CD4-positive, CD25-positive, alpha-beta regulatory T cell (primary cell): ENCODE results near the gene DNAAF5. TPM values are rescaled to one million over a fixed set of nuclear protein-coding genes. Genes with fewer than 3 reads are reported as not detected.

Experiments
- ATAC-seq, 2 donors: fragments of 150-1000 bp; cut with Tn5 transposase; one replicate each; pipeline ENCODE4 v1.10.0; 2021; ENCODE audit warnings: low read depth in 2 of 2, moderate number of reproducible peaks in 2 of 2, moderate library complexity in 1 of 2
- DNase-seq, 3 donors: peaks; one replicate each; pipeline versions ENCODE4 v3.0.0 to v3.0.0-alpha.2; 2012 to 2022; ENCODE audit warnings: mixed read lengths in 1 of 3
- H3K27ac ChIP-seq: one replicate; pipeline ENCODE4 v1.7.0; 2013; ENCODE audit warnings: mild to moderate bottlenecking, low read length; ENCODE audit not compliant: insufficient read depth, poor library complexity, severe bottlenecking
- H3K27me3 ChIP-seq: one replicate; pipeline ENCODE4 v1.7.0; 2013; ENCODE audit warnings: low read length; ENCODE audit not compliant: control insufficient read depth, insufficient read depth
- H3K36me3 ChIP-seq: one replicate; pipeline ENCODE4 v1.7.0; 2013; ENCODE audit warnings: mild to moderate bottlenecking, low read length, moderate library complexity; ENCODE audit not compliant: control insufficient read depth, insufficient read depth
- H3K4me1 ChIP-seq: 2 replicates; pipeline ENCODE4 v1.7.0; 2013; ENCODE audit warnings: mild to moderate bottlenecking, low read length; ENCODE audit not compliant: insufficient read depth, control insufficient read depth, poor library complexity, severe bottlenecking
- H3K4me3 ChIP-seq: one replicate; pipeline ENCODE4 v1.7.0; 2013; ENCODE audit warnings: low read depth, mild to moderate bottlenecking, low read length, moderate library complexity
- H3K9me3 ChIP-seq, 2 experiments: 1 replicate in 1 of 2; 2 replicates in 1 of 2; pipeline ENCODE4 v1.7.0; 2013; ENCODE audit warnings: low read length in 2 of 2, mild to moderate bottlenecking in 1 of 2, moderate library complexity in 1 of 2; ENCODE audit not compliant: control insufficient read depth in 2 of 2
- H3K27ac Mint-ChIP-seq, 3 donors: one replicate each; pipeline ENCODE4 v1.8.0; 2020 to 2022; ENCODE audit warnings: mild to moderate bottlenecking in 3 of 3, mixed read lengths in 3 of 3, moderate library complexity in 2 of 3
- H3K27me3 Mint-ChIP-seq: one replicate; pipeline ENCODE4 v1.8.0; 2022; ENCODE audit warnings: mild to moderate bottlenecking, mixed read lengths
- H3K36me3 Mint-ChIP-seq: one replicate; pipeline ENCODE4 v1.8.0; 2020; ENCODE audit warnings: mixed read lengths
- H3K4me1 Mint-ChIP-seq, 4 donors: one replicate each; pipeline ENCODE4 v1.8.0; 2020 to 2022; ENCODE audit warnings: mixed read lengths in 4 of 4, mild to moderate bottlenecking in 1 of 4
- H3K4me3 Mint-ChIP-seq, 4 donors: one replicate each; pipeline ENCODE4 v1.8.0; 2020 to 2022; ENCODE audit warnings: mild to moderate bottlenecking in 4 of 4, mixed read lengths in 4 of 4, moderate library complexity in 3 of 4
- H3K9me3 Mint-ChIP-seq, 7 donors: one replicate each; pipeline ENCODE4 v1.8.0; 2020 to 2022; ENCODE audit warnings: mixed read lengths in 7 of 7, mild to moderate bottlenecking in 3 of 7, moderate library complexity in 2 of 7
- polyA plus RNA-seq, 4 donors: library from polyadenylated mRNA; unstranded; fragments of 300-500 nt; fragmentation: Illumina TruSeq; gene quantifications; one replicate each; pipeline ENCODE4 v1.2.3, GENCODE V29; 2021
- total RNA-seq: library from RNA; stranded (reverse); gene quantifications from one replicate; pipeline ENCODE4 v1.2.3, GENCODE V29; 2022

The DNAAF5 gene
- total and polyA plus RNA-seq, 5 donors from 2014 or later, result 0.84 to 11.9 (median 2.3) TPM

DNA sequence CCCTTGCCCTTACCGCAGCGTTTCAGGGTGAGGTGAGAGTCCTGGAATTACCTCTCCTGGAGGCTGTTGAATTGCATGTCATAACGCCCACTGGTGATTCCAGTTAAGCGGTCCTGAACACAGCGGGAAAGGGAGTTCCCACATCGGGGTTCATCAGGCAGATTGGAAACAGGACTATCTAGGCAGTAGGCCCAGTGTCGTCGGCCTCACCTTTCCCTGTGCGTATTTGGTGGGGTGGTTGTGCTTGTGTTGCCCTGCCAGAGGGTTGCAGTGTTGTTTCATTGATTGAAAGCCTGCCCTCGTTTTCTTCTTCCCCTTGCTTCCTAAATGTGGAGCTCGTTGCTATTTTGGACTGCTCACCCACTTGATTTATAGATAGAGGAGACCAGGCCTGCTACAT is 95.2 kb downstream of the DNAAF5 start:
- H3K36me3 Mint-ChIP-seq, result peaks cover 29% of the 10 kb centered on the region

DNA sequence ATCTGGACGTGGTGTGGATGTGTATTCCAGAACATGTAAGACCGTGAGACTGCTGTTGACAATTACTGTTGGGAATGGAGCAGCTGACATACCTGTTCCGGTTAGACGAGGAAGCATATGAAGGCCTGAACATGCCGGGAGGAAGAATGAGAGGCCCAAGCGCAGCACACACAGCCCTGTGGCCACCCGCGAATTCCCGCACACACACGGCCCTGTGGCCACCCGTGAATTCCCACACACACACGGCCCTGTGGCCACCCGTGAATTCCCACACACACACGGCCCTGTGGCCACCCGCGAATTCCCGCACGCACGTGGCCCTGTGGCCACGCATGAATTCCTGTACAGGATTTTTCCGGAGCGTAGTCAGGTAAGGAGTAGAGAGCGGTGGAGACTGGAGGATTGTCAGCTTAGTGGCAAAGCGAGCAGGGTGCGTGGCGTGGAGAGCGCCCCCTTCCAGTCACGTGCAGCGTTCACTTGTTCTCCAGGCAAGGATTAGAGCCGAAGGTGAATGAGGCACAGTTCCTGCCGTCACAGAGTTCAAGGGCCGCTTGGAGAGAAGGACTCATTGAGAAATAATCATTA is 96.3 kb downstream of the DNAAF5 start:
- Mint-ChIP-seq H3K27me3 (peaks cover 5% of the 10 kb centered on the region), H3K4me1 (peaks cover 30 to 74% (median 50%) of the 10 kb centered on the region in 4 donors), H3K36me3 (peaks cover 29% of the 10 kb centered on the region), H3K9me3 (peaks cover 0 to 1% (median 0%) of the 10 kb centered on the region in 7 donors), H3K4me3 (peak overlapping the region in 1 of 4 donors; percentile 48), H3K27ac (no peak overlapping the region)
- H3K27ac ChIP-seq, result no peak overlapping the region
- no peaks in the 10 kb centered on the region for H3K27me3 ChIP-seq
- H3K4me1 ChIP-seq, result peaks cover 4% of the 10 kb centered on the region
- H3K4me3 ChIP-seq, result no peak overlapping the region
- H3K36me3 ChIP-seq, result peaks cover 19% of the 10 kb centered on the region
- no peaks in the 10 kb centered on the region for H3K9me3 ChIP-seq
- ATAC-seq (no peak), DNase-seq (no peak)

More for the DNA sequence above, 95.2 kb downstream of the DNAAF5 start:
- H3K4me3 Mint-ChIP-seq, result peak overlapping the region in 1 of 4 donors; percentile 28
- Histone ChIP-seq H3K27me3 (no peaks in the 10 kb centered on the region), H3K4me3 (no peak overlapping the region), H3K36me3 (peaks cover 19% of the 10 kb centered on the region), H3K9me3 (no peaks in the 10 kb centered on the region), H3K27ac (no peak overlapping the region), H3K4me1 (peaks cover 12% of the 10 kb centered on the region)
- peaks cover 37 to 79% (median 54%) of the 10 kb centered on the region in 4 donors for H3K4me1 Mint-ChIP-seq
- no peak for DNase-seq
- H3K27me3 Mint-ChIP-seq, result peaks cover 9% of the 10 kb centered on the region
- H3K9me3 Mint-ChIP-seq, result no peaks in the 10 kb centered on the region
- no peak for ATAC-seq
- H3K27ac Mint-ChIP-seq, result no peak overlapping the region

DNA sequence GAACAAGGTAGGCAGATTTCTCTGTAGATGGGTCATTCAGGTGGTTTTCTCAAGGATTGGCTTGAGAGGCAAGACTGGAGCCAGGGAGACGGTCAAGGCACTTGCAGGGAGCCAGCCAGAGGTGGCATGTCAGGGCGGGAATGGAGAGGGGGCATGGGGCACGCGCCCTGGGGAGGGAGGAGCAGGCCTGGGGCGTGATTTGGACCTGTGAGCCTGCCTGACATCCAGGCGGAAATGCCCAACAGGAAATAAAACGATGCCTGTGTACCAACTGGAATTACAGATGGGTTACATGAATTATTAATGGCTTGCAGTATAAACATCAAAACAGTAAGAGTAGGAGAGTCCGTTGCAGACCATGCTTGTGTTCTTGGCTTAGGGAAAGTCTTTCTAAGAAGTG is 97.2 kb downstream of the DNAAF5 start:
- H3K27ac Mint-ChIP-seq, result peak overlapping the region in 2 of 3 donors; percentile 55 to 58
- peaks cover 22 to 70% (median 45%) of the 10 kb centered on the region in 4 donors for H3K4me1 Mint-ChIP-seq
- H3K9me3 Mint-ChIP-seq, result peaks cover 0 to 1% (median 0%) of the 10 kb centered on the region in 7 donors
- no peaks in the 10 kb centered on the region for H3K27me3 Mint-ChIP-seq
- ATAC-seq, result no peak
- Histone ChIP-seq H3K36me3 (peaks cover 19% of the 10 kb centered on the region), H3K9me3 (no peaks in the 10 kb centered on the region), H3K27me3 (no peaks in the 10 kb centered on the region), H3K27ac (no peak overlapping the region), H3K4me3 (no peak overlapping the region), H3K4me1 (no peaks in the 10 kb centered on the region)
- no peak for DNase-seq
- H3K4me3 Mint-ChIP-seq, result no peak overlapping the region
- H3K36me3 Mint-ChIP-seq, result peaks cover 29% of the 10 kb centered on the region

DNA sequence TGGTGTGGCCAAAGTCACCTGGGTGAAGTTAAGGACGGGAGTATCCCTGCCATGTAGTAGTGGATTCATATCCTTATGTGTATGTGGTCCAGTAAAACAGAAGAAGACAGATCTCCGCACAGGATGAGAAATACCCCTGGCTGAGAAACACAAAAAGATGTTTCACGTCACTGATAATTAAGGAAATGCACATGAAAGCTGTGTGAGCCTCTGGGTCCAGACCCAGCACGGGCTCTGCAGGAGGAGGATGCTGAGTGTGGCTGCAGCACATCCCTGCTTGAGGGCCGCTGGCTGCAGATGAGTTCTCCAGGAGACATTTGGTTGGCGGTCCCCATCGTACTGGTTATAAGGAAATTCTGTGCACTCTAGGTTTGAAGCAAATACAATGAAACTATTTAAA is 97.6 kb downstream of the DNAAF5 start:
- Histone ChIP-seq H3K27me3 (no peaks in the 10 kb centered on the region), H3K36me3 (peaks cover 19% of the 10 kb centered on the region), H3K27ac (no peak overlapping the region), H3K4me1 (no peaks in the 10 kb centered on the region), H3K4me3 (no peak overlapping the region), H3K9me3 (no peaks in the 10 kb centered on the region)
- Mint-ChIP-seq H3K36me3 (peaks cover 29% of the 10 kb centered on the region), H3K27ac (peak overlapping the region in 2 of 3 donors; percentile 45 to 55), H3K4me3 (no peak overlapping the region), H3K4me1 (peaks cover 21 to 70% (median 46%) of the 10 kb centered on the region in 4 donors), H3K9me3 (peaks cover 0 to 1% (median 0%) of the 10 kb centered on the region in 7 donors), H3K27me3 (no peaks in the 10 kb centered on the region)
- no peak for DNase-seq
- ATAC-seq, result no peak

DNA sequence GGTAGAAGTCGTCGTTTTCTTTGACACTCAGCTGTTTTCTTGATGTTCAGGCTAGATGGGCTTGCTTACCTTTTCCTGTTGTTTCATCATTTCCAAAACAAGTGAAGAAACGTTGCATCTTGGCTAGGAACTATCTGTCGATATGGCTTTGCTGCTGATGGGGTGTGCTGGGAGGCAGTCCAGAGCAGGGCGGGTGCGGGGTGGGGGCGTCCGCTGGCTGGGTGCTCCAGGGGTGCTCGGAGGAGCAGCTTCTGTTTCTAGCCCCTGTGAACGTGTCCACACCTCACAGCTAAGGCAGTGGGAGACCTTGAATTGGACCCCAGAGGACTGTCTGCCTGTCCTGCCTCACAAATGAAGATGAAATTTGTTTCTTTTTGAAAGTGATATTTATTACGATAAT is 98.2 kb downstream of the DNAAF5 start:
- Histone ChIP-seq H3K4me1 (no peaks in the 10 kb centered on the region), H3K9me3 (no peaks in the 10 kb centered on the region), H3K27ac (no peak overlapping the region), H3K4me3 (no peak overlapping the region), H3K36me3 (peaks cover 19% of the 10 kb centered on the region), H3K27me3 (no peaks in the 10 kb centered on the region)
- Mint-ChIP-seq H3K27me3 (no peaks in the 10 kb centered on the region), H3K4me3 (no peak overlapping the region), H3K36me3 (peaks cover 29% of the 10 kb centered on the region), H3K27ac (no peak overlapping the region), H3K9me3 (peaks cover 0 to 1% (median 0%) of the 10 kb centered on the region in 7 donors), H3K4me1 (peaks cover 18 to 70% (median 44%) of the 10 kb centered on the region in 4 donors)
- no peak for DNase-seq
- ATAC-seq, result no peak

DNA sequence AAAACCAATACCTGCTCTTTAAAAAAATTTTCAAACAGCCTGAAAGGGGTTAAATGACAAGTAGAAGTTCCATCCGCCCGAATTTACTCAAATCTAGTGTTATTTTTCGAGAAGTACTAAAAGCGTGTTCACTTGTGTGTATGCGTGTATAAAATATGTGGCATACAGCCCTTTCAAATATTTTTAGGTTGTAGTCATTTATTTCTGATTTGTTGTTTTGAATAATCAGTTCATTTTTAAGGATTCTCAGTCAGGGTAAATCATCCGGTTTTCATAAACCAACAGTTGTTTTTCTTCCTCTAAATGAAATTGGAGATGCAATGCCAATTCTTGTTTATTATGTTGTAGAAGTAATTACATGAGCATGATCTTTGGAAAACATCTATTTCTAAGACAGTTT is 98.9 kb downstream of the DNAAF5 start:
- peaks cover 15 to 70% (median 43%) of the 10 kb centered on the region in 4 donors for H3K4me1 Mint-ChIP-seq
- peaks cover 19% of the 10 kb centered on the region for H3K36me3 ChIP-seq
- no peaks in the 10 kb centered on the region for H3K4me1 ChIP-seq
- H3K27ac Mint-ChIP-seq, result peak overlapping the region in 1 of 3 donors; percentile 61
- H3K4me3 Mint-ChIP-seq, result no peak overlapping the region
- no peaks in the 10 kb centered on the region for H3K27me3 ChIP-seq
- DNase-seq (no peak), ATAC-seq (no peak)
- H3K9me3 ChIP-seq, result no peaks in the 10 kb centered on the region
- peaks cover 25% of the 10 kb centered on the region for H3K36me3 Mint-ChIP-seq
- H3K9me3 Mint-ChIP-seq, result peaks cover 0 to 1% (median 0%) of the 10 kb centered on the region in 7 donors
- H3K27me3 Mint-ChIP-seq, result no peaks in the 10 kb centered on the region
- H3K4me3 ChIP-seq, result no peak overlapping the region
- H3K27ac ChIP-seq, result no peak overlapping the region

DNA sequence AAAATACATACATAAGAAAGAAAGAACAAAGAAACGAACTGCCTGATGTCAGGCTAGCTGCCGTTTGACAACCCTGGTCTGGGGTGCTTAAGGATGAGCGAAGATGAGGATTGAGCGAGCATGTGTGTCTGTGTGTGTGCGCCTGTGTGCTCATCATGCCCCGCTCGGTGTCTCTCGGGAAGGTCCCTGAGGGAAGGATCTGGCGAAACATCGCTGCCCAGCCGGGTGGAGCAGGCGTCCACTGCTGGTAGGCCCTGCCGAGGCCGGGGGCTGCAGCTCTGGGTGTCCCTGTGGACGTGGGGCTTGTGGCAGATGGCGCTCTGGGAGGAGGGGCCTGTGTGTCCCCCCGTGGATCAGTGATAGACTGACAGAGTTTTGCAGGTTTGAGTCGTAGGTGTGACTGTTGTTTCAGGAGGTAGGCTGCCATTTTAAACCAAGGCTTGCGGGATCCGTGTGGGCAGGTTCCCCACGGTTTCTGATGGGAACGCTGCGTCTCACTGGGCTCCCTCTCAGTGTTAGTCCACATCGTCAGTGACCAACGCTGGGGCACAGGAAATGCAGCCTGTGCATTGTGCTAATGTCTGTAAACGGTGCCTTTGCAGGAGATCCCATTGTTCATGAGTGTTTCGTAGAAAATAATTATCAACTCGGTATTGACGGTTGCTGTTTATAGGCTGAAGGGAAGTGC is 99.9 kb downstream of the DNAAF5 start:
- H3K4me3 Mint-ChIP-seq, result no peak overlapping the region
- H3K27ac Mint-ChIP-seq, result no peak overlapping the region
- no peak for DNase-seq

More for the DNA sequence above, 99.9 kb downstream of the DNAAF5 start:
- H3K4me1 Mint-ChIP-seq, result peaks cover 10 to 71% (median 46%) of the 10 kb centered on the region in 4 donors
- peaks cover 19% of the 10 kb centered on the region for H3K36me3 Mint-ChIP-seq
- H3K27me3 Mint-ChIP-seq, result no peaks in the 10 kb centered on the region
- Histone ChIP-seq H3K4me3 (no peak overlapping the region), H3K36me3 (peaks cover 19% of the 10 kb centered on the region), H3K27ac (no peak overlapping the region), H3K27me3 (no peaks in the 10 kb centered on the region), H3K9me3 (no peaks in the 10 kb centered on the region), H3K4me1 (peaks cover 8% of the 10 kb centered on the region)
- peaks cover 0 to 1% (median 0%) of the 10 kb centered on the region in 7 donors for H3K9me3 Mint-ChIP-seq
- ATAC-seq, result no peak
